ENCODE results near the gene PDHB.
A peak's percentile ranks its signal among the peaks of the same experiment; 100 is the strongest.
"Not testable (repeated sequence)": the region's sequence is repeated elsewhere in the genome, so short reads cannot be mapped to it uniquely, and the experiment has no call there.

PDHB gene

GRCh38 chr3:58433400-58434167, at the start of gene PDHB:
TSS of gene PDHB (minus strand) at chr3:58433832. CDS start at chr3:58433809, 23 bp downstream.
- peak; percentile 75 for DNase-seq (ENCODE audit: low read depth)

GRCh38 chr3:58482917-58483636, 49.4 kb upstream of the PDHB start:
- DNase-seq (ENCODE audit: low read depth), result no peak

- DNase-seq (ENCODE audit: low read depth), result no peak
Observed at GRCh38 chr3:58480309-58480708, 46.7 kb upstream of the PDHB start.

GRCh38 chr3:58478781-58479180, 45.1 kb upstream of the PDHB start:
- DNase-seq (ENCODE audit: low read depth), result no peak

GRCh38 chr3:58474967-58475578, 41.4 kb upstream of the PDHB start:
- no peak for DNase-seq (ENCODE audit: low read depth)

GRCh38 chr3:58474348-58474911, 40.8 kb upstream of the PDHB start:
- DNase-seq (ENCODE audit: low read depth), result no peak

GRCh38 chr3:58473275-58473674, 39.6 kb upstream of the PDHB start:
- DNase-seq (ENCODE audit: low read depth), result no peak

GRCh38 chr3:58471025-58471887, 37.6 kb upstream of the PDHB start:
- peak; percentile 71 for DNase-seq (ENCODE audit: low read depth)

- no peak for DNase-seq (ENCODE audit: low read depth)
Observed at GRCh38 chr3:58470363-58471024, 36.9 kb upstream of the PDHB start.

- DNase-seq (ENCODE audit: low read depth), result no peak
Observed at GRCh38 chr3:58469096-58469495, 35.5 kb upstream of the PDHB start.

- DNase-seq (ENCODE audit: low read depth), result no peak
Observed at GRCh38 chr3:58466899-58467563, 33.4 kb upstream of the PDHB start.

- DNase-seq (ENCODE audit: low read depth), result no peak
Observed at GRCh38 chr3:58464866-58465265, 31.2 kb upstream of the PDHB start.

- no peak for DNase-seq (ENCODE audit: low read depth)
Observed at GRCh38 chr3:58463942-58464271, 30.3 kb upstream of the PDHB start.

- DNase-seq (ENCODE audit: low read depth), result peak; percentile 76
Observed at GRCh38 chr3:58463181-58463941, 29.7 kb upstream of the PDHB start.

- no peak for DNase-seq (ENCODE audit: low read depth)
Observed at GRCh38 chr3:58462829-58463180, 29.2 kb upstream of the PDHB start.

GRCh38 chr3:58459160-58459559, 25.5 kb upstream of the PDHB start:
- DNase-seq (ENCODE audit: low read depth), result no peak

- no peak for DNase-seq (ENCODE audit: low read depth)
Observed at GRCh38 chr3:58452176-58452575, 18.5 kb upstream of the PDHB start.

GRCh38 chr3:58441514-58442450, 8.2 kb upstream of the PDHB start:
- no peak for DNase-seq (ENCODE audit: low read depth)

- DNase-seq (ENCODE audit: low read depth), result not testable (repeated sequence)
Observed at GRCh38 chr3:58440996-58441355, 7.3 kb upstream of the PDHB start.

Measured in stromal cell of bone marrow (primary cell).